Activated T-helper 1 cell treated with anti-CD3 and anti-CD28 coated beads, Interleukin-12 subunit alpha, Interleukin-12 subunit beta, Interleukin-2, Interleukin-4 antibody, amounts not matched to agents 30 ng/mL and 10 ng/mL and 1 ng/mL, durations not matched to agents 14 hours and 24 hours and 36 hours (primary cell): Measurements from ENCODE around the gene CTDNEP1. TPM values are rescaled to one million over a fixed set of nuclear protein-coding genes. Genes with fewer than 3 reads are reported as not detected.

Source experiments
- DNase-seq: peaks from one replicate; pipeline ENCODE4 v3.0.0; 2021; ENCODE audit warnings: low spot score
- H3K27ac Mint-ChIP-seq: one replicate; pipeline ENCODE4 v1.8.0; 2021; ENCODE audit warnings: mild to moderate bottlenecking, mixed read lengths
- H3K27me3 Mint-ChIP-seq: one replicate; pipeline ENCODE4 v1.8.0; 2022; ENCODE audit warnings: mild to moderate bottlenecking, moderate library complexity, mixed read lengths; ENCODE audit not compliant: insufficient read depth
- H3K36me3 Mint-ChIP-seq: one replicate; pipeline ENCODE4 v1.8.0; 2021; ENCODE audit warnings: low read depth, mixed read lengths
- H3K4me1 Mint-ChIP-seq: one replicate; pipeline ENCODE4 v1.8.0; 2021; ENCODE audit warnings: low read depth, mixed read lengths
- H3K4me3 Mint-ChIP-seq: one replicate; pipeline ENCODE4 v1.8.0; 2021; ENCODE audit warnings: mild to moderate bottlenecking, moderate library complexity, mixed read lengths
- H3K9me3 Mint-ChIP-seq: one replicate; pipeline ENCODE4 v1.8.0; 2021; ENCODE audit warnings: mixed read lengths
- intact Hi-C: fragments of 100-400 bp; cut with micrococcal nuclease; formaldehyde crosslinking; loops from one replicate; pipeline ENCODE4 v1.15.1; 2024
- total RNA-seq: library from RNA; stranded (reverse); gene quantifications from 2 replicates; pipeline ENCODE4 v1.2.3, GENCODE V29; 2022

The CTDNEP1 gene
- 191 and 193 TPM in 2 replicates for total RNA-seq

GRCh38 chr17:7251661-7252175 lies at the start of gene CTDNEP1:
Gene CTDNEP1 (minus strand): TSS chr17:7251734. CDS start chr17:7251296, 438 bp downstream.
- peak; percentile 99 for DNase-seq
- Mint-ChIP-seq H3K27ac (peak within 1 kb of the TSS; percentile 99), H3K4me1 (peaks cover 42% of the 10 kb centered on the region), H3K4me3 (peak within 1 kb of the TSS; percentile 98), H3K27me3 (peaks cover 5% of the 10 kb centered on the region), H3K9me3 (no peaks in the 10 kb centered on the region), H3K36me3 (peaks cover 32% of the 10 kb centered on the region)
- intact Hi-C loops = loop anchor here (1.0 to 5.0 kb wide), 11 partner anchors 12 to 435 kb away; partner anchors contain the start of genes ACADVL, DLG4, EIF5A and PHF23

- peaks cover 34% of the 10 kb centered on the region for H3K27me3 Mint-ChIP-seq
- H3K4me3 Mint-ChIP-seq = peak overlapping the region; percentile 22
- no peak overlapping the region for H3K27ac Mint-ChIP-seq
- peaks cover 16% of the 10 kb centered on the region for H3K4me1 Mint-ChIP-seq
- peak; percentile 63 for DNase-seq
- H3K9me3 Mint-ChIP-seq = no peaks in the 10 kb centered on the region
- intact Hi-C loops = loop anchor here (1.0 to 5.0 kb wide), 6 partner anchors 11 to 250 kb away; partner anchors contain the start of genes EIF5A and ELP5
- no peaks in the 10 kb centered on the region for H3K36me3 Mint-ChIP-seq
These were observed 44.8 kb upstream of the CTDNEP1 start for GRCh38 chr17:7296189-7296861.

- Mint-ChIP-seq H3K27ac (no peak overlapping the region), H3K36me3 (no peaks in the 10 kb centered on the region), H3K27me3 (peaks cover 38% of the 10 kb centered on the region), H3K4me1 (peaks cover 16% of the 10 kb centered on the region), H3K4me3 (peak overlapping the region; percentile 79), H3K9me3 (no peaks in the 10 kb centered on the region)
- intact Hi-C loops = loop anchor here (1.0 to 5.0 kb wide), 6 partner anchors 12 to 249 kb away; partner anchors contain the start of genes EIF5A and ELP5
- DNase-seq = no peak
These were observed 44.0 kb upstream of the CTDNEP1 start for GRCh38 chr17:7295230-7296180.

GRCh38 chr17:7294614-7295153 lies 43.1 kb upstream of the CTDNEP1 start, which contains the start of gene YBX2:
Gene YBX2 (minus strand): TSS chr17:7294639. CDS start chr17:7294500, 139 bp downstream.
- H3K4me3 Mint-ChIP-seq = peak within 1 kb of the TSS; percentile 79
- H3K27me3 Mint-ChIP-seq = peaks cover 37% of the 10 kb centered on the region
- peak; percentile 76 for DNase-seq
- H3K36me3 Mint-ChIP-seq = no peaks in the 10 kb centered on the region
- no peaks in the 10 kb centered on the region for H3K9me3 Mint-ChIP-seq
- peaks cover 16% of the 10 kb centered on the region for H3K4me1 Mint-ChIP-seq
- no peak within 1 kb of the TSS for H3K27ac Mint-ChIP-seq
- intact Hi-C loops = loop anchor here (5.0 kb wide), 1 partner anchor 157 kb away; no protein-coding TSS in a partner anchor

DNA sequence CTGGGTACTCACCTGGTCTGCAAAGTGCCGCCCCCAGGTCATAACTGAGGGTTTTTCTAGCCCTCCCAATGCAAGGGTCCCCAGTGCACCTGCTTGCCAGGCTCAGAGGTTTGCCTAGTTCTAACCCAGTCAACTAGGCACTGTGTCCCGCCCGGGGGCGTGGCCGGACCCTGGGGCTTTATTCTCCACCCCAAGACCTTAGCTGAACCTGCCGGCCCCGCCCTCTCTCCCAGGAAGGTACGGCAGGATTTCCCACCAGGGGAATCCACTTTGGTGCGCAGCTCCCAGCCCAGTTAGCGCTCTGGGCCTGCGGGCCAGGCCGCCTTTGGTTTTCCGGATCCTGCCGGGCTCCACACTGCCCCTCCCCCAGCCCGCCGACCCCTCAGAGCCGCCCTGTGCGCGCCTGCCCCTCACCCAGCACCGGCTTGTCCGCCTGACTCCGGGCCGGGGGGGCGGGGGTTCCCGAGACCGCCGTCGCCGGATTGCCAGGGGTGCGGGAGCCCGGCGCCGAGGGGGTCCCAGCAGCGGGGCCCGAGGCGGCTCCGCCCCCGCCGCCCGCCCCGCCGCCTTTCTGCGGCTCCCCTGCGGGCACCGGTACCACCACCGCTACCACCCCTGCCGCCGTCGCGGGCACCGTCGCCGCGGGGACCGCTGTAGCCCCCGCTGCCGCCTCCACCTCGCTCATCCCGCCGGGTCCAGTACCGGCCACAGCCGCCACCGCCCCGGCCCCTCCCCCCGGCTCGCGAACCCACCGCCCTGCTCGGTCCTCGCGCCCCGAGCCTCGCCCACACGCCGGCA lies 42.5 kb upstream of the CTDNEP1 start:
- Mint-ChIP-seq H3K27ac (no peak overlapping the region), H3K4me3 (no peak overlapping the region), H3K4me1 (peaks cover 16% of the 10 kb centered on the region), H3K36me3 (no peaks in the 10 kb centered on the region), H3K9me3 (no peaks in the 10 kb centered on the region), H3K27me3 (peaks cover 36% of the 10 kb centered on the region)
- intact Hi-C loops = no loop called here
- no peak for DNase-seq

DNA sequence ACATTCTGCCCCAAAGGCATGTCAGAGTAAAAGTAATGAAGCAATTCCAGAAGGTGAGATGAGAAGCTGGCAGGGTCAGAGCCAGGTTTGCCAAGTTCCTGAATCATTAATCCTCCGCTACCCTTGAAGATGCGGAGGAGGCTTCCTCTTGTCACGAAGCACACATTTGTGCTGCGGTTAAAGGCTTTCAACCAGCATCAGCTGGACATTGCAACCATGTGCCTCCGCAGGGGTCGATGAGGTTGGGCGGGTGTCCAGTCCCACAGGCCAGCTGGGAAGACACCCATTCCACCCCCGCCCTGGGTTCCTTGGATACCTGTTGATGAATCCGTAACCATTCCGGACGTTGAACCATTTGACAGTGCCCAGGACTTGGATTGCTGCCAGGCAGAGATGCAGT lies 41.6 kb upstream of the CTDNEP1 start:
- Mint-ChIP-seq H3K9me3 (no peaks in the 10 kb centered on the region), H3K27me3 (peaks cover 41% of the 10 kb centered on the region), H3K36me3 (no peaks in the 10 kb centered on the region), H3K27ac (no peak overlapping the region), H3K4me3 (peak overlapping the region; percentile 45), H3K4me1 (peaks cover 16% of the 10 kb centered on the region)
- intact Hi-C loops = no loop called here
- DNase-seq = no peak

GRCh38 chr17:7292729-7293128 lies 41.2 kb upstream of the CTDNEP1 start:
- DNase-seq = no peak
- peaks cover 45% of the 10 kb centered on the region for H3K27me3 Mint-ChIP-seq
- intact Hi-C loops = no loop called here
- no peaks in the 10 kb centered on the region for H3K9me3 Mint-ChIP-seq
- no peak overlapping the region for H3K4me3 Mint-ChIP-seq
- no peak overlapping the region for H3K27ac Mint-ChIP-seq
- H3K36me3 Mint-ChIP-seq = no peaks in the 10 kb centered on the region
- peaks cover 16% of the 10 kb centered on the region for H3K4me1 Mint-ChIP-seq

- H3K27ac Mint-ChIP-seq = no peak overlapping the region
- no peaks in the 10 kb centered on the region for H3K9me3 Mint-ChIP-seq
- no peak for DNase-seq
- intact Hi-C loops = no loop called here
- peaks cover 16% of the 10 kb centered on the region for H3K4me1 Mint-ChIP-seq
- peaks cover 47% of the 10 kb centered on the region for H3K27me3 Mint-ChIP-seq
- no peaks in the 10 kb centered on the region for H3K36me3 Mint-ChIP-seq
- H3K4me3 Mint-ChIP-seq = no peak overlapping the region
These were observed 40.7 kb upstream of the CTDNEP1 start for GRCh38 chr17:7292194-7292593.

DNA sequence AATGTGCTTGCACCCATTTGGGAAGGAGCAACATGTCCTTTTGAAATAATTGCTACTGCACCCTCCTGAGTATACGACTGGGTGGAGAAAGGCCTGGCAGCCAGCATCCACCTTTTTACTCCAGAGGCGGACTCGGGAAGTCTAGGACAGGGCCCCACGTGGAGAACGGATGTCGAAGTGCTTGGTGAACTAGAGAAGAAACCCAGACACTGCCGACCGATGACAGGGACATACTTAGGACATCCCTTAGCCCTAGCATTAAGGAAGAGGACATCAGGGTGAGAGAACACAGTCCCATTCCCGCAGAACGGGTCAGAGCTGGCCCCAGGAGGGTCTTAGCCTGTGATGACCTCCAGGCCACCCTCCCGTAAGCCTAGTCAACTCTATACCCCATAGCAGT lies 39.2 kb upstream of the CTDNEP1 start:
- peaks cover 5% of the 10 kb centered on the region for H3K4me1 Mint-ChIP-seq
- H3K36me3 Mint-ChIP-seq = no peaks in the 10 kb centered on the region
- no peak overlapping the region for H3K27ac Mint-ChIP-seq
- no peak overlapping the region for H3K4me3 Mint-ChIP-seq
- DNase-seq = no peak
- peaks cover 52% of the 10 kb centered on the region for H3K27me3 Mint-ChIP-seq
- H3K9me3 Mint-ChIP-seq = no peaks in the 10 kb centered on the region
- intact Hi-C loops = no loop called here

DNA sequence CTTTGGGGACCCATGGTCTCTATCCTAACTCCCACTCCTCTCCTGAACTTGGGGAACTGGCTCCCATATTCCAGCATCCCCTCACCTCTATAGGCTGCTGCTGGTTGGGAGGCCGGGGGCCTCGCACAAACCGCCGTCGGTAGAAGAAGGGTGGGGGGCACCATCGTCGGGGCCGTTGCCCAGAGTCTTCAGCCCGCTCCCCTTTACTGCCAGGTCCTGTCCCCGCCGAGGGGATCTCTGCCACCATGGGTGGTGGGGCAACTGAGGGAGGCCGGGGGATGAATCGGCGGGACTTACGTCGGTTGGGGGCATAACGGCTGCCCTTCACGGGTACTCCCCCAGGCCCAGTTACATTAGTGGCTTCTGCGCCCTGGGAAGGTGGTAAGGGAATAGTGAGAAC lies 38.6 kb upstream of the CTDNEP1 start:
- intact Hi-C loops = no loop called here
- H3K4me1 Mint-ChIP-seq = peaks cover 1% of the 10 kb centered on the region
- no peaks in the 10 kb centered on the region for H3K9me3 Mint-ChIP-seq
- no peak overlapping the region for H3K27ac Mint-ChIP-seq
- no peaks in the 10 kb centered on the region for H3K36me3 Mint-ChIP-seq
- no peak for DNase-seq
- H3K4me3 Mint-ChIP-seq = no peak overlapping the region
- peaks cover 50% of the 10 kb centered on the region for H3K27me3 Mint-ChIP-seq

GRCh38 chr17:7289256-7290032 lies 37.9 kb upstream of the CTDNEP1 start:
- Mint-ChIP-seq H3K27me3 (peaks cover 46% of the 10 kb centered on the region), H3K36me3 (no peaks in the 10 kb centered on the region), H3K27ac (no peak overlapping the region), H3K9me3 (no peaks in the 10 kb centered on the region), H3K4me1 (no peaks in the 10 kb centered on the region), H3K4me3 (no peak overlapping the region)
- intact Hi-C loops = no loop called here
- no peak for DNase-seq
